NCI-H510A (cell line): ENCODE data around the gene DNMBP.
"Not testable (repeated sequence)": the region's sequence is repeated elsewhere in the genome, so short reads cannot be mapped to it uniquely, and the experiment has no call there.

Experiments
- DNase-seq: peaks from one replicate; lab custom pipeline; 2025; lab: John Stamatoyannopoulos, UW

The DNMBP gene

GRCh38 chr10:99913831-99914235 lies 95.9 kb downstream of the DNMBP start:
- DNase-seq, result no peak

- DNase-seq, result no peak
Measured at GRCh38 chr10:99912041-99912440, 97.7 kb downstream of the DNMBP start.

GRCh38 chr10:99908512-99908911 lies 101.2 kb downstream of the DNMBP start:
- DNase-seq, result no peak

- DNase-seq, result no peak
Measured at GRCh38 chr10:99906470-99906869, 103.3 kb downstream of the DNMBP start.

- no peak for DNase-seq
Measured at GRCh38 chr10:99905971-99906370, 103.8 kb downstream of the DNMBP start.

GRCh38 chr10:99895867-99896266 lies 113.9 kb downstream of the DNMBP start:
- DNase-seq, result no peak

- not testable (repeated sequence) for DNase-seq
Measured at GRCh38 chr10:99895066-99895465, 114.7 kb downstream of the DNMBP start.

- DNase-seq, result no peak
Measured at GRCh38 chr10:99894613-99895012, 115.1 kb downstream of the DNMBP start.

- no peak for DNase-seq
Measured at GRCh38 chr10:99888622-99889021, 121.1 kb downstream of the DNMBP start.

GRCh38 chr10:99883523-99883922 lies 126.2 kb downstream of the DNMBP start:
- no peak for DNase-seq

- no peak for DNase-seq
Measured at GRCh38 chr10:99881371-99881770, 128.4 kb downstream of the DNMBP start.

- DNase-seq, result no peak
Measured at GRCh38 chr10:99880080-99880835, 129.5 kb downstream of the DNMBP start.

- DNase-seq, result no peak
Measured at GRCh38 chr10:99875473-99875872, 134.3 kb downstream of the DNMBP start.

- DNase-seq, result no peak
Measured at GRCh38 chr10:99874341-99875085, 135.2 kb downstream of the DNMBP start.

- DNase-seq, result no peak
Measured at GRCh38 chr10:99873846-99874245, 135.9 kb downstream of the DNMBP start.

GRCh38 chr10:99872367-99873162 lies 137.2 kb downstream of the DNMBP start:
- no peak for DNase-seq

GRCh38 chr10:99870123-99870730 lies 139.5 kb downstream of the DNMBP start:
- DNase-seq, result no peak

GRCh38 chr10:99869581-99870122 lies 140.1 kb downstream of the DNMBP start:
- DNase-seq, result no peak

GRCh38 chr10:99867250-99867649 lies 142.5 kb downstream of the DNMBP start:
- DNase-seq, result not testable (repeated sequence)

GRCh38 chr10:99863535-99864240 lies 146.1 kb downstream of the DNMBP start:
- DNase-seq, result not testable (repeated sequence)

GRCh38 chr10:99860466-99860865 lies 149.3 kb downstream of the DNMBP start:
- no peak for DNase-seq
